Measurements from ENCODE around the gene DDR2.

Gene DDR2

DNA sequence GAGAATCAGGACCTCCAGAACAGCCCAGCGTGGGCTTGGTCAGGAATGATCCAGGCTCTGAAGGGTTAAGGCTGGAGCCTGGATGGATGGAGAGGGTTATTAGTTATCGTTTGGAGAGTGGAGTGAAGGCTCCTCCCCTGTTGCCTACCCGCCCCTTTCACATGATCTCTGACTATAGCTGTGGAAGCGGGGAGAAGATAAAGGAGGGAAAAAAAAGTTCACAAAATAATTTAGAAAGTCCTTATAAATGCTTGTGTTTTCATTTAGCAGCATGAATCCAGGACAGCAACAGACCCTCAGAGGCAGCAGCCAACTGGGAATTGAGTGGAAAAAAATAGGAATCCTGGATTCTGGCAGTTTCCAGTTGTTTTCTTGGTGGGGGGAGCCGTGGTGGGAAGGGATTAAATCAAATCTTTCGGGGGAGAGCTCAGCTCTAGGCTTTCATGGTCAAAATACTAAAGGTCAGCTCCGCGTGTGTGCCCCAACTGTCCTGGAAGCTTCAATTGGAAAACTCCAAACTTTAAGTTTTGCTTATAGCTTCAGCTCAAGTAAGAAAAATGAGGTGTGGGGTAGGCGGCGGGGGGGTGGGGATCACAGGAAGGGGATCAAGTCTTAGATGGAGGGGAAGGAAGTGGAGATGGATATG, 595 bp upstream of the DDR2 start:
- DNase-seq, result no peak

DNA sequence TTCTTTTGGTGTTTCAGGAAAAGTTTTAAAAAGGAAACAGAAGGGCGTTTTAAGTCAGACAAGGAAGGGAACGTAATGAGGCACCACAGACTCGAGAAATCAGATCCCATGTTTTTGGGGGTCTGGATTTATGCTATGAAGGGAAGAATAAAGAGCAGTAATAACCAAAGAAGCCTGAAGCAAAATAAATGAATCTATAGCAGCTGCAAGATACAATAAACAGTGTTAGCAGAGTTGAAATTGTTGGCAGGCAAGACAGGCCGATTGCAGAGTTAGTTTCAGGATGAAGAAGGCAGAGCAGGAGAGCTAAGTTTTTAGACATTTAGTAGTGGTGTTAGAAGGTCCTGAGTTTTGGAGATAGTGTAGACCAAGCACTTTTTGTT, 425 bp downstream of the DDR2 start:
- DNase-seq, result no peak

- no peak for DNase-seq
Observed at GRCh38 chr1:162633081-162633762, 958 bp downstream of the DDR2 start.

GRCh38 chr1:162635418-162635817, 3.2 kb downstream of the DDR2 start:
- no peak for DNase-seq

GRCh38 chr1:162639718-162640117, 7.5 kb downstream of the DDR2 start:
- DNase-seq, result no peak

- no peak for DNase-seq
Observed at GRCh38 chr1:162641114-162641513, 8.8 kb downstream of the DDR2 start.

GRCh38 chr1:162644986-162645314, 12.7 kb downstream of the DDR2 start:
- no peak for DNase-seq

GRCh38 chr1:162645666-162646065, 13.4 kb downstream of the DDR2 start:
- DNase-seq, result no peak

DNA sequence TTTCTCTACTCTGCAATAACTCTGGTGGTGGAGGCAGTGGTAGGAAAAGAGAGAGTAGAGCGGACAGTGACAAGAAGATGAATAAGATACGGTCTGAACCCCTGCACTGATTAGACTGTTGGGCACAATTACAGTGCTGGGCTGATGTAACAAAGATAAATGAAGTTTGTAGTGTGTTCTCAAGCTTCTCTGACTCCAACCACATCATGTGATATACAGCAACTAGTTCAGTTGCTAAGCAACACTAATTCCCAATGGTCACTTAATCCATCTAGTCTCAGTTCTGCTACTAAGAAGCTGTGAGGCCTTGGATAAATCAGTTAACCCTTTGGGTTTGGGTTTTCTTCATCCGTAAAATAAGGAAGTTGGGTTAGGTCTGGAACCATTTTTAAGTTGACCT, 17.3 kb downstream of the DDR2 start:
- DNase-seq, result peak; percentile 26 to 57

- DNase-seq, result no peak
Observed at GRCh38 chr1:162654915-162655620, 22.8 kb downstream of the DDR2 start.

DNA sequence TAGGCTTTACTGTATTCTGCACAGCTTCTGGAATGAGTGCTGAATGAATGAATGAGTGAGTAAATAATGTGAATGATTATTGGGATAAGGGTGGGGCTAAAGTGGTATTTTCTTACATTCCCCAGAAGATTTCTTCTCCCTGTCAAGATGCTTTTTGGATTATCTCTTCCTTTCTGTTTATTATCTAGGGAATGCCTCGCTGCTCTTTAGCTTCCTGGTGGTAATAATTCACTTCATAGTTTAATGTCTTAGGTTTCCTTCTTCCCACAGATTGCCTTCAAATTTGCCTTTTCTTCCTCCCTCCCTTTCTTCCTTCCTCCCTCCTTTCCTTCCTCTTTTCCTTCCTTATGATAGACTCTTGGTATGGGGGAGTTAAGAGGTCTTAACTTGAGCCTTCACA, 24.0 kb downstream of the DDR2 start:
- no peak for DNase-seq

DNA sequence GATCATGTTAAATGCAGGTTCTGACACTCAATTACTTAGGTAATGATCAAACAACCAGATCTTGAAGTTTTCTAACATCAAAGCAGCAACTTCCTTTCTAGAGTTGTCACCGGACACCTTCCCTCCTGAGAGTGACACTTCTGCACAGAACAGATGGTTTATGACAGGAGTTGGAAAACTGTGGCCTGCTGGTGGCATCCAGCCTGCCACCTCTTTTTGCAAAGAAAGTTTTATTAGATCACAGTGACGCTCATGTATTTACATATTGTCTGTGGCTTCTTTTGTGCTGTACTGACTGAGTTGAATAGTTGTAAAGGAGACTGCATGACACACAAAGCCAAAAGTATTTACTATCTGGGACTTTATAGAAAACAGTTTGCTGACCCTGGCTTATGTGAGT, 28.3 kb downstream of the DDR2 start:
- DNase-seq, result peak; percentile 32 to 69

DNA sequence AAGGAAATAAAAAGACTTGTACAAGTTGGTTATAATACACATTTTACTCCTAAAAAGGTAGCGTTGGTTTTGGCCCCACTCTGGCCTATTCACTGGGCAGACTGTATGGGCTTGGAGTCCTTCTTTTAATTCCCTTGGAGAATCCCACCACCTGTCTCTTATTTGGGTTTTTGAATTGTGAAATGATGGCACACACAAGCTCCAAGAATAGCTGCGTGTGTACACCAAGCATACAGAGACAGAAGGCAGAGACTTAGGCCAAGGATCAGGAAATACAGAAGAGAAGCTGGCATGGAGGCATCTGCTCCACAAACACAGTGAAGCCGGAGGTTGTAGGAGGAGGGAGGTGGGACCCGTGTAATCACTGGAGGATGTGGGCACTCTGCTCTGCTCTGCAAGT, 29.1 kb downstream of the DDR2 start:
- peak; percentile 43 to 77 for DNase-seq

GRCh38 chr1:162662013-162662412, 29.7 kb downstream of the DDR2 start:
- no peak for DNase-seq

DNA sequence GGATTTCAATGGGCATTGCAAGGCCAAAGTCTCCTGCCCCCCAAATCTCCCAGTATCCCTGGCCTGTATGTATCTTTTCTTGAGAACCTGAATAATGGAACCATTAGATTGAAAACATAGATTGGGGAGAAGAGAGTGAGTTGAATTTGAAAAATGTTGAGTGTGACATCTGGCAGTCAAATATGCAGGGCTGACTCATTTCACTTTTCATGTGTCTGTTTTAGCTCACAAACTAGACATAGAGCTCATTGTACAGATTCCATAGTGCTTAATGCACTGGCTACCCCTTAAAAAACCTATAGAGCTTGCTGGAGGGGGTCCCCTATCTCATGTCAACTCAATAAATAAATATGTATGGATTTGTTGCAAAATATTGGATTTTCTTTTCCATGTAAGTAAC, 30.8 kb downstream of the DDR2 start:
- DNase-seq, result no peak

DNA sequence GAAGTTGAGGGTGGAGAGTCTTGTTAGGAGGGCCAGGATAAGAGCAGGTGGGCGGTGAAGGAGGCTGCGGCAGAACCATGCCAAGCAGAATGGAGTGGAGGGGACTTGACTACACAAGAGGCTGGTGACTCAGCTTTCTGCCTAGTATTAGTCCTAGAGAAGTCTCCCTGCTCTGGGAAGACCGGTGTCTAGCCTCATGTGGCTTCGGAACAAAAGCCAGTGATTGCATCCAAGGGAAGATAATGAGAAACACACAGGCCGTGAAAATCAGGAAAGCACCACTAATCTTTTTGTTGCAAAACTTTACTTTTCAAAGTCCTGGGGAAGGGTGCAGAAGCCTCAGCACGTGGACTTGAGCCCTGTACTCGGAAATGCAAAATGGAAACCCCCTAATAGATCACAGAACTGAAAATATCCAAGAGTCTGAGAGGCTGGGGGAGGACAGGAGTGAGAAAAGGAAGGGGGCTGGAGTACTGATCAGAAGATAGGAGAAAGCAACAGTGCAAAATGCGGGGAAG, 31.4 kb downstream of the DDR2 start:
- DNase-seq, result no peak

DNA sequence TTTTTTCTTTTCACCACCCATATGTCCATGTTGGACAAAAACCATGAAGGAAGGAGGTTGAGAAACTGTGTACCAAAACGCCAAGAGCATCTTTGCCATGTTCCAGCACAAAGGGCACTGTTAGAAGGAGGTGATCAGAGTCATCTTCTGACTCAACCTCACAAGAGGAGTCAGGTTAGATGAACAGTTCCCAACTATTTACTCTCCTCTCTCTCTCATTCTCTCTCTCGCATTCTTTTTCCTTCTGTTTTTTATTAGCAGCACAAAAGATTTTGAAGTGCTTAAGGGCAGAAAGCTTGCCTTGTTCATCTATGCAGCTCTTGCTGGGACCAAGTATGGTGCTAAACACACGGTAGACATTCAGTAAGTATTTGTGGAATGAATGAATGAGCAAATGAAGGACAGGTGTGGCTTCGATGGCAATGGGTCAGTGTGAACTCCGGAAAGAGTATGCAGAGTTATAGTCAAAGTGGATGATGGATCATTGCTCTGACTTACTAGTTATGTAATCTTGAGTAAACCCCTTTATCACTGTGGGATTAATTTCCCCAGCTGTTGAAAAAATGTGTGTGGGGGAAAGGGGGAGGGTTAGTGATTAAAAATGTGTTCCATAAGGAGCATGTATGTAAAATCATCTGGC, 33.9 kb downstream of the DDR2 start:
- peak; percentile 70 to 93 for DNase-seq

GRCh38 chr1:162667381-162668080, 35.3 kb downstream of the DDR2 start:
- no peak for DNase-seq

GRCh38 chr1:162670928-162671663, 38.8 kb downstream of the DDR2 start:
- no peak for DNase-seq

GRCh38 chr1:162671664-162672410, 39.6 kb downstream of the DDR2 start:
- DNase-seq, result no peak

- no peak for DNase-seq
Observed at GRCh38 chr1:162672622-162673260, 40.5 kb downstream of the DDR2 start.
